ENCODE data around the gene CALU.

The CALU gene

DNA sequence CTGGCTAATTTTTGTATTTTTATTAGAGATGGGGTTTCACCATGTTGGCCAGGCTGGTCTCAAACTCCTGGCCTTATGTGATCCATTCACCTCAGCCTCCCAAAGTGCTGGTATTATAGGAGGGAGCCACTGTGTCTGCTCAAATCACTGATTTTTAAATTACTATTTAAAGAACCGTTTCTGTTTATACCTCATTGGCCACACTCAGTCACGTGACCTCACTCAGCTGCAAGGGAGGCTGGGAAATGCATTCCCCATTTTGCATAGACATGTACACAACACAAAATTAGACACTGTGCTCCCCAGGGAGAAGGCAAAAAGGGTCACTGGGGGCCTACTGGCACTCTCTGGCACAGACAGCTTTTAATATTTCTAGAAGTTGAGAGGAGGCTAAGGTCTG lies 13.6 kb upstream of the CALU start:
- DNase-seq, result no peak

- no peak for DNase-seq
Observed at GRCh38 chr7:128726059-128726736, 13.0 kb upstream of the CALU start.

DNA sequence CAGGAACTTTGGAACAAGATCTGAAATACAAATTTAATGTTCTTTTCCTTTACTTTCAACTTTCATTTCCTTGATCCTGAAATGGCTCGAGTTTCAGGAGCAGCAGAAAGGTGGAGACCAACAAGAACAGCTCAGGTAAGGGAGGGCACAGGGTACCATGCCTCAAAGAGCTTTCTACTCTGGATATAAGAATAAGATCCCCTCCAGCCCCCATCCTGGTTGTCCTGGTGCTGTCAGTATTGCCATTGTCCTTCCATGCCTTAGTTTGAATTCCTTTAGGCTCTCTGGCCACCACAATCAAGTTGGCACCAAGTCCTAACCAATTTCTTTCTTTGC lies 12.5 kb upstream of the CALU start:
- DNase-seq, result no peak

GRCh38 chr7:128727239-128727638 lies 11.9 kb upstream of the CALU start:
- DNase-seq, result no peak

GRCh38 chr7:128728598-128728997 lies 10.6 kb upstream of the CALU start:
- DNase-seq, result no peak

GRCh38 chr7:128729494-128729893 lies 9.7 kb upstream of the CALU start:
- DNase-seq, result no peak

GRCh38 chr7:128731184-128731583 lies 8.0 kb upstream of the CALU start:
- no peak for DNase-seq

GRCh38 chr7:128732521-128733277 lies 6.5 kb upstream of the CALU start:
- DNase-seq, result no peak

GRCh38 chr7:128733278-128733645 lies 5.9 kb upstream of the CALU start:
- DNase-seq, result no peak

DNA sequence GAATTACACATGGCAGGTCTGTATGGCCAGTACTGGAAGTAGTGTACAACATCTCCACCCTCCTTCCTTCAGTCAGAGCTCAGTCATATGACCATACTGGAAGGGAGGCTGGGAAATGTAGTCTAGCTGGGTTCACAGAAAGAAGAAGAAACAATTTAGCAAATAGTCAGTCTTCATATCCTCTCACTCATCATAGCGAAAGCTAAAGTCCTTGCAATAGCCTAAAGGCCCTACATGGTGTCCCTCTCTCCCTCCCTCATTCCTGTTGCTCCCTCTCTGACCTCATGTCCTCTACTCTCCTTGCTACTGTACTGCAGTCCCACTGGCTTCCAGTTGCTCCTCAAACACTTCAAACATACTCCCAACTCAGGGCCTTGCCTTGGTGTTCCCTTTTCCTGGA lies 4.3 kb upstream of the CALU start:
- DNase-seq, result no peak

DNA sequence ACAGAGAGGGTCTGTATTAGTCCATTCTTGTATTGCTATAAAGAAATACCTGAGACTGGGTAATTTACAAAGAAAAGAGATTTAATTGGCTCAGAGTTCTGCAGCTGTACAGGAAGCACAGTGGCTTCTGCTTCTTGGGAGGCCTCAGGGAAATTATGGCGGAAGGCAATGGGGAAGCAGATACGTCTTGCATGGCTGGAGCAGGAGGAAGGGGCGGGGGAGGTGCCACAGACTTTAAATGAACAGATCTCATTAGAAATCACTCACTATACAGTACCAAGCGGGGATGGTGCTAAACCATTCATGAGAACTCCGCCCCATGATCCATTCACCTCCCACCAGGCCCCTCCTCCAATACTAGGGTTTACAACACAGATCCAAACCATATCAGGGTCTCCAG lies 3.7 kb upstream of the CALU start:
- DNase-seq, result no peak

DNA sequence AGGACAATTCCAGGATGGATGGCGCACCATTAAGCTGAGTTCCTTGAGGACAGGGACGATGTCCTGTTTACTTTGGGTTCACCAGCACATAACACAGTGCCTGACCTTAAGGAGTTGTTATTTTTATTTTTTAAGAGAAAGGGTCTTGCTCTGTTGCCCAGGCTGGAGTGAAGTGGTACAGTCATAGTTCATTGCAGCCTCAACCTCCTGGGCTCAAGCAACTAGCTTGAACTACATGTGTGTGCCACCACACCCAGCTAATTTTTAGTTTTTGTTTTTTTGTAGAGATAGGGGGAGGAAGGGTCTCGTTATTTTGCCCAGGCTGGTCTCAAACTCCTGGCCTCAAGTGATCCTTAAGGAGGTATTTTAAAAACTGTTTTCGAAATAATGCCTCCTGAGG lies 1.7 kb upstream of the CALU start:
- no peak for DNase-seq

DNA sequence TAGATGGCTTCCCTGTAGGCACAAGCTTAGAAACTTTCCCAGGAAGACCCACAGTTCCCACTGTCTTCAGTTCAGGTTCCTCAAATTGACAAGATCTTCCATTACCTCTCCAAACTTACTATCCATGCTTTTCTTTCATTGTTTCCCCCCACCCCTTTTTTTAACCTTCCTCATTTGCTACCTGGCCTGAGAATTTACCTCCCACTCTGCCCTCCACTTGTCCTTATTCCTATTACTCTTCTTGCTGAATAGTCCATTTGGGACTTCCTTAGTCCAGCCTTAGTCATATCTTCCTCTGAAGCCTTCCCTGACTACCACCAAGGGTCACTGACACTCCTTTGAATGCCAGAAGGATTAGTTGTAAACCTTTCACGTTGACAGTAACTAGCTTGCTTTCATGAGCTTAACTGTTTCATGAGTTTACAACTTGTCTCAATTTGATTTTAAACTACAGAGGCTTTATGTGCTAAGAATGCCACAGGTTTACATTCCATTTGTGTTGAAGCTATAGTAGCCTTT lies 1.2 kb upstream of the CALU start:
- no peak for DNase-seq

DNA sequence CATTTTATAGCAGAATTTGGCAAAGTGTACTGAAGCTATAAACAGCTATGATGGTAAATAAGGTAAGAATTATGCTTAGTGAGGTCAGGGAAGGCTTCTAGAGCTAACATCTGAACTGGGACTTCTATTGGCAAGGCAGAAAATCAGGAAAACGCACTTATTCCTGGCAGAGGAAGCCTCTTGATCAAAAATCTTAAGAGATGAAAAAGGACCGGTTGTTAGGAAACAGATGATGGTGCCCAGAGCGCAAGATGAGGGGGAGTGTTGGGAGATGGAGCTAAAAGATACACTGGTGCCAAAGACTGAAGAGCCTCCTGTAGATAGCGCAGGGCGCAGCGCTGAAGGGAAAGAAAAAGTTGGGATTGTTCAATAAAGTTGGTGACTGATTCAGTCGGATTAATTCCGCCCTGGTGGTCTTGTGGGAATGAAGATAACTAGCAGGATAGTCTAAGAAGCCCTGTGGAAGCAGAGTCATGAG lies 550 bp upstream of the CALU start:
- DNase-seq, result no peak

DNA sequence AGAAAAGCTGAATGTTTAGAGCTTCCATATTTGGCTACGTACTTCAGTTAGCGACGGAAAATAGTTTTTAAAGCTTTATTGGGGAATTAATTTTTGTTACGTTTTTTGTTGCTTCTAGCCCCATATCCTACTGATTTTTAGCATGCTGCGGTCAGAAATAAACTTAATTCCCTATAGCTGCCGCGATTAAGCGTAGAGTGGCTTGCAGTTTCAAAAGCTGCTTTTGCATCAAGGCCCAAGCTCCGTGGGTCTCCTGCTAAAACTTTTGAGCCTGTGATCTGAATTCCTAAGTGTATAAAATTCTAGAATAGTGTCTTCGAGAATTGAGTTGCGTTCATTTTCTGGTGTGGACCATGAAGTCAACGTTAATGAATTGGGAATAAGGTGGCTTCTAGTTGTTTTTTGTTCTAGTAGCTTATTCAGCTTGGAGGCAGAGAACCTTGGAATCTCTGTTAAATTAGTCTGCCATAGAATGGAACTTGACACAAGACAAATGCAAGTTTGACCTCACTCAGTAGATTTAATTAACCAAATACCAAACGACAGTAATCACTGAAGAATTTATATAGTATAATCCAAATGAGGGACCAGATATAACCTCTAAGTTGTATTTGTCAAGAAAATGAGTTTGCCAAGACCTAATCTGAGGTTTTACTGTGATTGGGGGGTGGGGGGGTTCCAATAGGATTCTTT lies 977 bp downstream of the CALU start:
- no peak for DNase-seq

- no peak for DNase-seq
Observed at GRCh38 chr7:128740996-128741395, 1.8 kb downstream of the CALU start.

- no peak for DNase-seq
Observed at GRCh38 chr7:128741491-128741890, 2.3 kb downstream of the CALU start.

DNA sequence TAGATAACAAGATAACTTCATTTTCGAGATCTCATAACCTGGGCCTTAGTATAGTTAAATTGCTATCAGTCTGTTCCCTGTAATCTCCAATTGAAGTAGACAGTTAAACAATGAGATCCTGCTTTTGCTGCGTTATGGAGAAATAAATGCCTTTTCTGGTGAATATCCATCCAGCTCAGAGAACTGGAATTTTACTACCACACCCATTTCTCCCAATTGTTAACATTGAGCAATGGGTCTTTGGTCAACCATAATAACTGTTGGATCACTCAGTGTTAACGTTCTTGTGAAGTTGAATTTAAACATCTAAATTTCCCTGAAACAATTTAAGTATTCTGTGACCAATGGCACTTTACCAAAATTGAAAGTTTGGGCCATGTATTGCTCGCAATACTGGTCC lies 3.0 kb downstream of the CALU start:
- DNase-seq, result no peak

DNA sequence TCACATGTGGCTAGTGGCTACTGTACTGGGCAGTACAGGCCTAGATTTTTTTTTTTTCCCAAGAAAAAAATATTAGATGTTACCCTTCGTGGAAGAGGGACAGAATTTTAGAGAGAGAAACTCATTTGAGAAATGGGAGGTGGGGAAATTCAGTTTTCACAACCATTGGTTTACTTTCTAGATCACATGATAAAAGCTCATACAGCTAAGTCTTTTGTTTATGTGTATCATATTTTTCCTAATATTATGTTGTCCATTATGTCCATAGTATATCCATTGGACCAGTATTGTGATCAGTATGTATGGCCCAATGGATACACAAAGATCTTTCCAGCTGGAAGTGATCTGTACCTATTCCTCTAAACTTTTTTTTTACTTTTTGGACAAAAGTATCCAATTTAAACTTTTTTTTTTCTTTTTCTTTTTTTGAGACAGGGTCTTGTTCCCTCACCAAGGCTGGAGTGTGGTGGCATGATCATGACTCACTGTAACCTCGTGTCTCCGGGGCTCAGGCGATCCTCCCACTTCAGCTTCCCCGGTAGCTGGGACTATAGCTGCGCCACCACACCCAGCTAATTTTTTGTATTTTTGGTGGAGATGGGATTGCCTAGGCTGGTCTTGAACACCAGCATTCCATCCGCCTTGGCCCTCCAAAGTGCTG lies 4.1 kb downstream of the CALU start:
- no peak for DNase-seq

GRCh38 chr7:128744366-128744905 lies 5.3 kb downstream of the CALU start:
- no peak for DNase-seq

DNA sequence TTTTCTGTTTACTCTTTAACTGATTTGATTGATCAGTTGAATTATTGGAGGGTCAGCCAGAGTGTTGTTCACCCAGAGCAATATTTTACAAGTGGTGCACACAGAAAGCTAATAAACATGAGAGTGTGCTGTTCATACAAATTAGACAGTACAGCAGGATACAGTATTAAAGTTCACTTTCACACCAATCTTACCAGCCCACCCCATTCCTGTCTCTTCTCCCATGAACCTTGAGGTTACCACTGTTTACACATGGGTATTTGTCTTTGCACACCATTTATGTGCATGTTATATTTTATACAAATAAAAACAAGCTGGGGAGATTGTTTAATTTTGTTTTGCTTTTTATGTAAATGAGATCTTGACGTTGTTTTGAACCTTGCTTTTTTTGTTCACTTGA lies 6.5 kb downstream of the CALU start:
- no peak for DNase-seq

DNA sequence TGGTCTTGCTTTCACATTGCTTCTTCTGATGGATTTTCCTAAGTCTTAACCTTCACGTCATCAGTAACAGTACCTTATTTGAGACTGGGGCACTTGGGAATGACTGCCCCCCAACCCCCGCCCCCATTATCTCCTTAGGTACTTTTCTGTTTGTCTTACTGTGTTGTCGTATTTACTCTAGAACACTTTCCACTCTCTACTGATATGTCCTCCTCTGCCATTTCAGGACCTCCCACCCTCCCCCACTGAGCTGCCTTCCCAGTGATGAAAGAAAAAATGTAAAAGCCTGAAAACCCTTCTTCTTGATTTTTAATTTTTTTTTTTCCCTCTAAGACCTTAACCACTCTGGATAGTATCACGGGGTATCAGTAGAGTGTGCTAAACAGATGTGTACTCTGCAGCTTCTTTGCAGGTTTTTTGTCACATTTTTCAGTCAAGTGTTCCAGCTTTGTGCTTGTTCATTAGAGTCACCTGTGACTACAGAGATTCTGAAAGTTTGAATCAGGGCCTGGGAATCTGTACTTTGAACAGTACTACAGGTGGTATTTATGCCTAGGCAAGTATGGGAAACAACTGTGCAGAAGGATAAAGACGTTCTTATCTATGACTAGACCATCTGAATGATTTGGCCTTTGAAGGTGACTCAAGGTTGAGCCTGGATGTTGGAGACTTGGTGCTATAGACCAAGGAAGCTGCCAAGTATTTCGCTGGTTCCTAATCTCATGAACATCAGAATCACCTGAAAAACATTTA lies 8.3 kb downstream of the CALU start:
- DNase-seq, result no peak

All from DMS53 (cell line).